Ascending aorta (tissue), 2 donors: ENCODE measurements around the gene ILDR1. TPM values are rescaled to one million over a fixed set of nuclear protein-coding genes. Genes with fewer than 3 reads are reported as not detected.

Source experiments
- DNase-seq, 2 donors: peaks; one replicate each; pipeline ENCODE4 v3.0.0-alpha.2; 2019; ENCODE audit warnings: low spot score in 2 of 2
- H3K27ac ChIP-seq, 2 donors: fragments of 200-600 bp; sonication (generic); one replicate each; pipeline ENCODE4 v1.5.1; 2016 to 2017; ENCODE audit warnings: mild to moderate bottlenecking in 1 of 2
- H3K27me3 ChIP-seq: fragments of 200-600 bp; sonication (generic); one replicate; pipeline ENCODE4 v1.5.1; 2017
- H3K36me3 ChIP-seq, 2 donors: fragments of 200-600 bp; sonication (generic); one replicate each; pipeline ENCODE4 v1.5.1; 2016
- H3K4me1 ChIP-seq, 2 donors: fragments of 200-600 bp; sonication (generic); one replicate each; pipeline ENCODE4 v1.5.1; 2016 to 2017; ENCODE audit warnings: mild to moderate bottlenecking in 1 of 2
- H3K4me3 ChIP-seq, 2 donors: fragments of 200-600 bp; sonication (generic); one replicate each; pipeline ENCODE4 v1.5.1; 2016 to 2017; ENCODE audit warnings: mild to moderate bottlenecking in 1 of 2
- H3K9me3 ChIP-seq, 2 donors: fragments of 200-600 bp; sonication (generic); one replicate each; pipeline ENCODE4 v1.5.1; 2016
- CTCF ChIP-seq, 3 experiments: fragments of 200-600 bp in 2 of 3; fragments of 450-650 bp in 1 of 3; sonication (generic) in 2 of 3; IDR thresholded peaks; one replicate each; pipeline ENCODE4 v1.5.1; 2016 to 2019; ENCODE audit warnings: antibody characterized with exemption in 3 of 3, mild to moderate bottlenecking in 1 of 3, moderate library complexity in 1 of 3
- intact Hi-C: fragments of 100-400 bp; cut with DNase I; formaldehyde crosslinking; loops from one replicate; pipeline ENCODE4 v1.15.1; 2023
- total RNA-seq: library from RNA; depleted of rRNA; stranded (reverse); fragments of >200 nt; gene quantifications from one replicate; pipeline ENCODE4 v1.1.0, GENCODE V29; 2016

Gene ILDR1
- total RNA-seq, 1 donor from 2014 or later: not detected

GRCh38 chr3:121985846-121986245, 36.2 kb downstream of the ILDR1 start:
- Histone ChIP-seq H3K27ac (no peak overlapping the region), H3K36me3 (no peaks in the 10 kb centered on the region), H3K9me3 (peaks cover 0 to 17% of the 10 kb centered on the region in 2 donors), H3K4me1 (no peaks in the 10 kb centered on the region), H3K4me3 (no peak overlapping the region), H3K27me3 (no peaks in the 10 kb centered on the region)
- intact Hi-C loops: no loop called here
- DNase-seq: no peak
- TF ChIP-seq CTCF (IDR thresholded peaks at IDR 0.05): no peak

- Histone ChIP-seq H3K9me3 (peaks cover 0 to 17% of the 10 kb centered on the region in 2 donors), H3K27ac (no peak overlapping the region), H3K27me3 (no peaks in the 10 kb centered on the region), H3K36me3 (no peaks in the 10 kb centered on the region), H3K4me1 (no peaks in the 10 kb centered on the region), H3K4me3 (no peak overlapping the region)
- intact Hi-C loops: no loop called here
- no peak for DNase-seq
- no peak for TF ChIP-seq CTCF (IDR thresholded peaks at IDR 0.05)
Observed at GRCh38 chr3:121981473-121981872, 40.6 kb downstream of the ILDR1 start.

GRCh38 chr3:121980450-121980796, 41.6 kb downstream of the ILDR1 start:
- H3K27ac ChIP-seq: no peak overlapping the region
- no peak for DNase-seq
- H3K4me3 ChIP-seq: no peak overlapping the region
- peaks cover 0 to 17% of the 10 kb centered on the region in 2 donors for H3K9me3 ChIP-seq
- no peaks in the 10 kb centered on the region for H3K4me1 ChIP-seq
- H3K27me3 ChIP-seq: no peaks in the 10 kb centered on the region
- intact Hi-C loops: no loop called here
- H3K36me3 ChIP-seq: no peaks in the 10 kb centered on the region
- TF ChIP-seq CTCF (IDR thresholded peaks at IDR 0.05): no peak

GRCh38 chr3:121979734-121980449, 42.2 kb downstream of the ILDR1 start:
- Histone ChIP-seq H3K9me3 (peaks cover 0 to 17% of the 10 kb centered on the region in 2 donors), H3K4me3 (no peak overlapping the region), H3K4me1 (no peaks in the 10 kb centered on the region), H3K27ac (no peak overlapping the region), H3K36me3 (no peaks in the 10 kb centered on the region), H3K27me3 (no peaks in the 10 kb centered on the region)
- no peak for TF ChIP-seq CTCF (IDR thresholded peaks at IDR 0.05)
- no peak for DNase-seq
- intact Hi-C loops: no loop called here

GRCh38 chr3:121979246-121979645, 42.8 kb downstream of the ILDR1 start:
- Histone ChIP-seq H3K9me3 (peaks cover 0 to 14% of the 10 kb centered on the region in 2 donors), H3K4me1 (no peaks in the 10 kb centered on the region), H3K27me3 (no peaks in the 10 kb centered on the region), H3K27ac (no peak overlapping the region), H3K36me3 (no peaks in the 10 kb centered on the region), H3K4me3 (no peak overlapping the region)
- no peak for DNase-seq
- no peak for TF ChIP-seq CTCF (IDR thresholded peaks at IDR 0.05)
- intact Hi-C loops: no loop called here

GRCh38 chr3:121976727-121977126, 45.3 kb downstream of the ILDR1 start:
- DNase-seq: no peak
- no peak for TF ChIP-seq CTCF (IDR thresholded peaks at IDR 0.05)
- Histone ChIP-seq H3K4me1 (no peaks in the 10 kb centered on the region), H3K36me3 (no peaks in the 10 kb centered on the region), H3K27me3 (no peaks in the 10 kb centered on the region), H3K4me3 (no peak overlapping the region), H3K9me3 (no peaks in the 10 kb centered on the region), H3K27ac (no peak overlapping the region)
- intact Hi-C loops: no loop called here
